ENCODE results near the gene ASGR2.
"Not testable (repeated sequence)": the region's sequence is repeated elsewhere in the genome, so short reads cannot be mapped to it uniquely, and the experiment has no call there.

ASGR2 gene, protein sequence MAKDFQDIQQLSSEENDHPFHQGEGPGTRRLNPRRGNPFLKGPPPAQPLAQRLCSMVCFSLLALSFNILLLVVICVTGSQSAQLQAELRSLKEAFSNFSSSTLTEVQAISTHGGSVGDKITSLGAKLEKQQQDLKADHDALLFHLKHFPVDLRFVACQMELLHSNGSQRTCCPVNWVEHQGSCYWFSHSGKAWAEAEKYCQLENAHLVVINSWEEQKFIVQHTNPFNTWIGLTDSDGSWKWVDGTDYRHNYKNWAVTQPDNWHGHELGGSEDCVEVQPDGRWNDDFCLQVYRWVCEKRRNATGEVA
- 0.15 to 6.8 (median 0.67) reads per million in 17 experiments for total RNA-seq

DNA sequence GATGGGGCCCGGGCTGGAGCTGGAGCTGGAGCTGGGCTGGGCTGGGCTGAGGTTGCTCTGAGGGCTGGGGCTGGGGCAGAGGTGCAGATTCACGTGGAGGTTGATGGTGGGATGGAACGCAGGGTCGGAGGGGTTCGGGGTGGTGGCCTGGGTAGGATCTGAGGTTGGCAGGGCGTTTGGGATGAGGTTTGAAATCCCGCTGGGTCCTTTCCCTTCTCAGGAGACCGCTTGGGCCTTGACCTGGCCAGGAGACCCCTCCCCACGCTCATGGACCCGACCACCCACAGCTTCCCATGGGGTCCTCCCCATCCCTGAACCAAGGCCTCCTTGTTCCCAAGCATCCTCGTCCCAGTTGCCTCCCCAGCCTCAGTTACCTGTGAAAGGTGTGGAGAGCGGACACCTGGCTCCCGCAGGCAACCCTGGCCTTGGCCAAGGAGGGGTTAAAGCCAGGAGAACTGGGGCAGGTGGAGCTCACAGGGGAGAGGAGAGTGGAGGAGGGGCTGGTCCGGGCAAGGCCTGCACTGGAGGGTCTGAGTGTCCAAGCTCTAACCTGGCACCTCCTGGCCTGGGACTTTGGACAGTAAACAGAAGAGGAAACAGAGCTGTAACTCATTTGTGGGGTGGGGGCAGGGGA, at the start of gene ASGR2:
ASGR2 (minus strand) TSS at position 582 of the 634 bp plus-strand sequence. CDS start 582 bp downstream, outside the sequence.
- no peak for DNase-seq

DNA sequence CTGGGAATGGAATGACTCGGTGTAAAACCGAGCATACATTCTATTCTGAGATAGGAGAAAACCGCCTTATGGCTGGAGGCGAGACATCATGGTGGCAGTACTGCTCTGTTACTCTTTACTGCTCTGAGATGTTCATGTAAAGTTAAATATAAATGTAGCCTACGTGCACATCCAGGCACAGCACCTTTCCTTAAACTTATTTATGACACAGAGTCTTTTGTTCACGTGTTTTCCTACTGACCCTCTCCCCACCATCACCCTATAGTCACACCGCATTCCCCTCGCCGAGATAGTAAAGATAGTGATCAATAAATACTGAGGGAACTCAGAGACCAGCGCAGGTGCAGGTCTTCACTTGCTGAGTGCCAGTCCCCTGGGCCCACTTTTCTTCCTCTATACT, 44.9 kb upstream of the ASGR2 start:
- DNase-seq: not testable (repeated sequence)

DNA sequence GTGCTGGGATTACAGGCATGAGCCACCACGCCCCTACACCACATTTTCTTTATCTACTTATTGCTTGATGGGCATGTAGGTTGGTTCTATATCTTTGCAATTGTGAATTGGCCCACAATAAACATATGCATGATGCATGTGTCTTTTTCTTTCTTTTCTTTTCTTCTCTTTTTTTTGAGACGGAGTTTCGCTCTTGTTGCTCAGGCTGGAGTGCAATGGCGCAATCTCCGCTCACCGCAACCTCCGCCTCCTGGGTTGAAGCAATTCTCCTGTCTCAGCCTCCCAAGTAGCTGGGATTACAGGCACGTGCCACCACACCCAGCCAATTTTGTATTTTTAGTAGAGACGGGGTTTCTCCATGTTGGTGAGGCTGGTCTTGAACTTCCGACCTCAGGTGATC, 43.8 kb upstream of the ASGR2 start:
- DNase-seq: not testable (repeated sequence)

DNA sequence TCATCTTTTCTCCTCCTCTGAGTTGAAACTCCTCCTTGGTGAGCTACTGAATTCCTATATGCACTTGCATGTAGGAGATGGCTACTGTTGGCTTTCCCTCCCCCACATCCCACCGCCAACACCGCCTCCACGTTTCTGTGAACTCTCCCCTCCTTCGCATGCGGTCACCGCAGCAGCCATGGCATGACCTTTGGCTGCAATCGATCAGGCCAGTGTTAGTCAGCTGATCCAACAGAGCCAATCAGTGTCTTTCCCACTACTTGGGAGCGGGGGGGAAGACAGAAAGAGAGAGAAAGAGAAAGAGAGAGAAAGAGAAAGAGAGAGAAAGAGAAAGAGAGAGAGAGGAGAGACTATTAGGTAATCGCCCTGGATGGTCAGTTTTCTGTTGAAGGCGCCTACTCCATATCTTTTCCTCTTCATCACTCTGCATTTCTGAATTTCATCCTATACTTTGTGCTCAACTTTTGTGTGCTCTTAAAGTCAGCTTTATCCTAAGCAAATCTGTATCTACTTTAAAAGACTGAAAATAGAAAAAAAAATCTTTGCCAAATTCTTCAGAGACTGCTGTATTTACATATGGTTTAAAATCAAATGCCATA, 41.8 kb upstream of the ASGR2 start:
- no peak for DNase-seq

DNA sequence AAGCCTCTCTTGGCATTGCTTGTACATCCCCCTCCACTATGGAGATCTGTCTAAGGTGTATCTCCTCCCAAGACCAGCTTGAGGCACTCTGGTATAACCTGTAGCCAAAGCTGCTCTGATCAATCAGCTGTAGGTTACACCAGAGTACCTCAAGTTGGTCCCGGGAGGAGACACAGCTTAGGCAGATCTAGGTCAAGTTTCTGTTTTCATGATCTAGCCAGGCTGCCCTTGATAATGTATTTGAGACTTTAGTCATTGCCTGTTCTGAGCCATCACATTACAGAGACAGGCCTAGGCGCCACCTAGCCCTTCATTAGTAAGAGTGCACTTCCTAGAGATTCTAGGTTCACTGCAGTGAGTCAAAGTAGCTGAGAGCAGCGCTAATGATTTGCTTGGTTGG, 33.1 kb upstream of the ASGR2 start:
- DNase-seq: no peak

DNA sequence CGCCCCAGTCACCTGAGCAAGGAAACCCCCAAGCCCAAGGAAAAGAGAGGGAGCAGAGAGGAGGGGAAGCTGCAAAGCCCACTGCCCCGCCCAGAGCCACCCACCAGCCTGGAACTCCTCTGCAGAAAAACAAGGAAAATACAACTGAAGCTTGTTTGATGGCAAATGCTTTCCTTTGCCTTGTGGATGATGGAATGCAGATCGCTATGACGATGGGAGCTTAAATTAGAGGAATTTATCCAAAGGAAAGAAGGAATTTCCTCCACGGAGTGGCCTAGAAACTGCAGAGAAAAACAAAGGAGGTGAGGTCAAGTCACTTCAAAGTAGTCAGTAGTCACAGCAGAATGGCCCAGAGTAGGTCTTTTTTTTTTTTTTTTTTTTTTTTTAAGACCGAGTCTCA, 31.5 kb upstream of the ASGR2 start:
- no peak for DNase-seq

DNA sequence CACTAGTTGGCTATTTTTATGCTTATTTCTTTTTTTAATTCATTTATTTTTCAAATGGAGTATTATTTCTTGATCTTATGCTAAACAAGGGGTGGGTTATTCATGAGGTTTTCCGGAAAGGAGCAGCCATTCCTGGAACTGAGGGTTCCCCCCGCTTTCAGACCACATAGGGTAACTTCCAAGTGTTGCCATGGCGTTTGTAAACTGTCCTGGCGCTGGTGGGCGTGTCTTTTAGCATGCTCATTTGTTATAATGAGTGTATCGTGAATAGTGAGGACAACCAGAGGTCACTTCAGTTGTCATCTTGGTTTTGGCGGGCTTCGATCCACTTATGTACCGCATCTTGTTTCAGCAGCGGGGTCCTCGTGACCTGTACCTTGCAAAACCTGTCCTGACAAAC, 29.6 kb upstream of the ASGR2 start:
- no peak for DNase-seq

DNA sequence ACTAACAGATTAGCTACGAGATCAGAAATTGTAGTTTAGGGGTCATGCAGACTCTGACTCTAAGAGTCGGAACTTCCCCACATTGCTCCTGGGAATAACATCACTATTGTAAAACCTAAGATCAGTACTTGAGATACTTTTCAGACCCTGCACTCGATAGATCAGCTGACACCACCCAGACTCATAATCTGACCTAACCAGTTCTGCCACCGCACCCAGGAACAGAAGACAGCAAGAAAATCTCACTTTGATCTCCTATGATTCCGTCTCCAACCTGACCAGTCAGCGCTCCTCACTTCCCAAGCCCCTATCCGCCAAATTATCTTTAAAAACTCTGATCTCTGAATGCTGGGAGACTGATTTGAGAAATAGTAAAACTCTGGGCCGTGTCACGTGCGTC, 27.2 kb upstream of the ASGR2 start:
- DNase-seq: no peak

DNA sequence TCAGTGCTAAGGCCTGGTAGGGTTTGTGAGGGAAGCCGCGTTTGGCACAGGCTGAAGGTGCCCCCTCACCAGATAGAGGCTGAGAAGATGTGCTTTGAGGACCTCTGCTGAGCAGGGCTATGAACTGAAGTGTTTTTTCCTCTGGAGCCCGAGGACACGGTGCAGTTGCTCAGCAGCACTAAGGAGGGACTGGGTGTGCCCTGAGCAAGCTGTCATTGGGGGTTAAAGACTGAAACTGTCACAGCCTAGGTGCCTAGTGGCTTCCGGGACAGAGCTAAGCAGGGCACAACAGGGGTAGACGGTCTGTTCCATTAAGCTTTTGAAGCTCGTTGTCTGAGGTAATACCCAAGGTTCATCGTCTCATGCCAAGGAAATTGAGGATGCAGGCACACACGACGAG, 24.8 kb upstream of the ASGR2 start:
- DNase-seq: peak in 1 of 4 experiments; percentile 24

DNA sequence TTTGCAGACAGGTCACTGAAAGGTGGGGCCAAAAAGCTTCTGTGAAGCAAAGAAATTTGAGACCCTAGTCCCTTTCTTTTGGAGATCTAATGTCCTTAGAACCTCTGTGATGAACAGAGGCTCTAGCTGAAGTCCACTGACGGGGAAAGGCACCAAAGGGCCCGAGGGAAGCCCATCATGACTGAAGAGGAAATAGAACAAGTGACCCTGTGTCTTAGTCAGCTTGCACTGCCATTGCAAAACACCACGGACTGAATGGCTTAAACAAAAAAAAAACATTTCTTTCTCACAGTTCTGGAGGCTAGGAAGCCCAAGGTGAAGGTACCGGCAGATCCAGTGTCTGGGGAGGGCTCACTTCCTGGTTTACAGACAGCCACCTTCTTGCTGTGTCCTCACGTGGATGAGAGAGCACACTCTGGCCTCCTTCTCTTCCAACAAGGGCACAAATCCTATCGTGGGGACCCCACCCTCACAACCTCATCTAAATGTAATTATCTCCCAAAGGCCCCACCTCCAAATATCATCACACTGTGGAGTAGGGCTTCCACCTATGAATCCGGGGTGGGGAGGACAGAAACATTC, 24.3 kb upstream of the ASGR2 start:
- DNase-seq: peak; percentile 80 to 91 (median 88)

DNA sequence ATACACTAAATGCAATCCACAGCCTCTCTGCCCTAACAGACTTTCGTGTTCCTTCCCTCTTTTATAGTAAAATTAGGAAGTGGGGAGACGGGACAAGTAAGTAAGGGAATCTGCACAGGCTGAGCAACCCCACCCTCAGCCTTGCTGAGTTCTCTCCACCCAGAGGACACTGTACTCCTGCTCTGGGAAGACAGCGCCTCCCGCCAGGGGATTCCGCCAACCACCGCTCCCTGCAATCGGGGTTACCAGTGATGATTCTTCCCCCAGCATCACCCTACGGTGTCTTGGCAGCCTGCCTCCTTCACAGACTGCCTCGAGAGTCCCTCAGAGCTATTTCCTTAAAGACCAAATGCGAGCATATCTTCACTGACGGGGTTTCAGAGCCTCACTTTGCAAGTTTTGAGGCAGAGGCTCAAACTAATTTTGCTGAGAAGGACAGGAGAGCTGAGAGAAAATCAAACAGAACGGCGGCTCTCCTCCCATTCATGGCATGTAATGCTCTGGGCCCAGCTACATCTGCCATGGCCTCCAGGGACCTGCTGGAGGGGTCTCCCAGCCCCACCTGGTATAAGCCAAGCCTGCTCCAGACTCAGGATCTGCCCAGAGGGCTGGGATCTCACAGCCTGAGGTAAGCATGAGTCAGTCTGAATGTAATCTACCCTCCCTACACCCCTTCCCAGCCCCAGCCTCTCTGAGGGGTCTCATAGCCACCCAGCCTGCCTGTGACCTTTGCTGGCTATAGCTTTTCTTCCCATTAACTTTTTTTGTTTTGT, 22.7 kb upstream of the ASGR2 start:
- DNase-seq: peak; percentile 58 to 85 (median 76)

DNA sequence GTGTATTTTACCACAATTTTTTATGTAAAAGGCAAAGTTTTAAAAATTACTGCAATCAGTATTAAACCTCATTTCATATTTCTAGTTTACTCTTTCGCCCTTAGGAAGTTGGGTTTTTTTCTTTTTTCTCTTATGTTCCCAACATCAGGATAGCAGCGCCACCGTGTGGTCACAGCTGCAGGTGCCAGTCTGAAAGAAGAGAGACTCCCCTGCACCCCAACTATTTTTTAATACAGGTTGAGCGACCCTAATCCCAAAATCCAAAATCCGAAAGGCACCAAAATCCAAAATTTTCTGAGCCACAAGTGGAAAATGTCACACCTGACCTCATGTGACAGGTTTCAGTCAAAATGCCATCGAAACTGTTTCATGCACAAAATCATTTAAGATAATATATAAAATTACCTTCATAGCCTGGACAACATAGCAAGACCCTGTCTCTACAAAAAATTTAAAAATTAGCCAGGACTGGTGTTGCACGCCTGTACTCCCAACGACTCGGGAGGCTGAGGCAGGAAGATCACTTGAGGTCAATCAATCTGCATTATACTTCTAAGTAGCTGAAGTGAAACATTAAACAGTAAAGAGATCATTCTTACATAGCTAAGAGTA, 21.8 kb upstream of the ASGR2 start:
- DNase-seq: peak; percentile 86 to 94 (median 92)

DNA sequence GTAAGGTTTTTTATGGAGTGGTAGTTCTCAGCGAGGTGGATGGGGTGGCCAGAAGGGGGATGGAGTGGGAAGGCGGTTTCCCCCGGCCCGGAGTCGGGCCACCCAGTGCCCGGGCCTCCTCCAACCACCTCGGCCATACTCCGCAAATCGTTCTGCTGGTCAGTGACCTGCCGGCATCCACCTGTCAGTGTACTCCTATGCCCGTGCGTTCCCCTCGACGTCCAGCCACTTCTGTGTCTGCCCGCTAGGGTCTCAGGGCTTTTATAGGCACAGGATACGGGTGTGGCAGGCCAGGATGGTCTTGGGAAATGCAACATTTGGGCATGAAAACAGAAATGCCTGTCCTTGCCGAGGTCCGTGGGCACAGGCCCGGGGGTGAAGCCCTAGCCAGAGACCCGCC, 19.3 kb upstream of the ASGR2 start:
- peak in 1 of 4 experiments; percentile 16 for DNase-seq

DNA sequence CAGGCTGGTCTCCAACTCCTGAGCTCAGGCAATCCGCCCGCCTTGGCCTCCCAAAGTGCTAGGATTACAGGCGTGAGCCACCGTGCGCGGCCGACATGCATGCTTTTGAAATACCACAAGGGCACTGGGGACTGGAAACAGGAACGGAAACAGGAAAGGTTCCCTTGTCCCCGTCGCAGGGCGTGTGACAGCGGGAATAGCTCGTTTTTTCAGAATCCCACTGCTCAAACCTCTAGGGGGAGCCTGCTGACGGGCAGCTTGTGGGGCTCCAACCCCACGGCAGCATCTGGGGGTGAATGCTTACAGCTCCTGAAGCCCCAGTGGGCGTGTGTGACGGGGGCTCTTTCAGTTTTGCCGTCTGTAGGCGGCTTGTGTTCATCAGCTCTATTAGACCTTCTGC, 18.8 kb upstream of the ASGR2 start:
- DNase-seq: peak; percentile 83 to 92 (median 90)

DNA sequence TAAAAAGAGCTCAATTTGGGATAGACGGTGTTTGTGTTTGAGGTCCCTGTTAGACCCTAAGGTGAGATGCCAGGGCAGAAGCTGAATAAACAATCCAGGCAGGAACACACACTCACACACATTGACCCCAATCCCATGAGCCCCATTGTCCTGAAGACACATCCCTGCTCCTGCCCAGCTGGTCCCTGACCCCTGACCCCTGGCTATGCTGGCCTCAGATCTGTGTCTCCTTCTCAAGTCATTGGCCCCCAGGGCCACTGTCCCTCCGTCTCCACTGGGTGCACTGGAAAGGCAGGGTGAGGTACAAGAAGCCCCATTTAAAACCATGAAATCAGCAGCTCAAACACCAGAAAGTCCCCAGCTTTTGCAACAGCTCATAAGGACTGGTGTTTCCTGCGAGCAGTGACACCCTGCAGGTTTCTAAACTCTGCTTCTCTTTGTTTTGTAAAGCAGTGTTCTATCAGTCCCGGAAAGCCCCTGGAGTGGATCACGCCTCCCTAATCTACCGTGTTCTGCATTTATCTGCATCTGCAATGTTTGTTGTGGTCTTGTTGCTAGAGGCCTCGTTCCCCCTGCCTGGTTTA, 18.0 kb upstream of the ASGR2 start:
- DNase-seq: peak; percentile 83 to 93 (median 91)

DNA sequence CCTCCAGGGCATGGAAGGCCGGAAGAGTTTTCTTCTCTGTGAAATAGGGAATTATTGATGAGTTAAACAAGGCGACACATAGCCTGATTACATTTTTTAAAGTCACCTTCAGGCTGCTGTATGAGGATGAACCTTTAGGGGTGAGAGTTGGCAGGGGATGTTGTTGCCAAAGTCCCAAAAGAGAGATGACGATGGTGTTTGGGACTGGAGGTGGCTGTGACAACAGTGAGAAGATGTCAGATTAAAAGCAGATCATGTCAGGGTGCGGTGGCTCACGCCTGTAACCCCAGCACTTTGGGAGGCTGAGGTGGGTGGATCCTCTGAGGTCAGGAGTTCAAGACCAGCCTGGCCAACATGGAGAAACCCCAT, 16.8 kb upstream of the ASGR2 start:
- DNase-seq: peak in 2 of 4 experiments; percentile 36 to 59

DNA sequence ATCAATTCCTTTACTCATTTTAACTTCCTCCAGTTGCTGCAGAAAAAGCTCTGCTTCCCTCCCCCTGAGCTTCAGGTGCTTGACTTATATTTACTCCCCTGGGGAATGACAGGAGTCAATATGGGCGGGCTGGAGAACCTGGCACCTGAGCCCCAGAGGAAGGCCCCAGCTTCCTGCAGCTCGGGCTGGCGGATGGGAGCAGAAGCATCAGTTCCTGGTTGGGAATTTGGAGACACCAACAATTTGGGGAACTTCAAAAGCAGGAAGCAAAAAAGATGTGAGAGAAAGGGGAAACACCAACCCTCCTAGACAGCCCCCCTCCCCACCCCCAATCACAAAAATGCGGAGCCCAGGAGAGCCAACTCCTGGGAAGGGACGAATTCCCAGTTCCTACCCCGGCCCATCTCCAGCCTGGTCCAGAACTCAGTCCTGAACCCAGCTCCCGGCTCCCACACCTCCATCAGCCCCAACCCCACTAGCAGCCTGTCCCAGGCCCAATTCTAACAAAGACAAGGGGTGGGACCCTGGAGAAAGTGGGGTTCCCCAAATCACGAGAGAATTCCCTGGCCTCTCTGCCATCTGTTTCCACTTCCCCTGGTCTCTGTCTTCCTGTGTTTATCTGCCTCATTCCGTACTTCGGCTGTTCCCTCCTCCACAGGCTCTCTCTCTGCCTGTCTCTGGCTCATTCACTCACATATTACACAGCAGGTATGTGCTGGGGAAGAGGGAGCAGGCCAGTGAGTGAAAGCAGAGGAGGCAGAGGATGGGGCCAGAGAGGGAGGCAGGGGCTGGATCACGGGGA, 16.2 kb upstream of the ASGR2 start:
- peak; percentile 41 to 81 (median 72) for DNase-seq

DNA sequence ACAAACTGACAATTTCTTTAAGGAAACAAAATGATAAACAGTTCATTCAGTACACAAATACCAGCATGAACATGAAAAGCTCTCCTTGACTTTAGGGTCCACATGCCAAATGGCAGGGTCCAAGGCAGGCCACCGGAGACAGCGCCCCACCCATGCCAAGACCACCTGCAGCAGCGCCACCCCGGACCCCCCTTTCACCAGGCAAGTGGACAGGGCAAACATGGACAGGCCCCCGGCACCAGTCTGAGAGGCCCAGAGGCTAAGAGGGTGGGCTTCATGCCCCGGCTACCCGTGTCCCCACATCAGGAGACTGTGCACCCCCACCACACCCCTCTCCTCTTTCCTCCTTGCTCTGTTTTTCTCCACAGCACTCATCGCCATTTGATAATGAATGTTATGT, 14.7 kb upstream of the ASGR2 start:
- no peak for DNase-seq

DNA sequence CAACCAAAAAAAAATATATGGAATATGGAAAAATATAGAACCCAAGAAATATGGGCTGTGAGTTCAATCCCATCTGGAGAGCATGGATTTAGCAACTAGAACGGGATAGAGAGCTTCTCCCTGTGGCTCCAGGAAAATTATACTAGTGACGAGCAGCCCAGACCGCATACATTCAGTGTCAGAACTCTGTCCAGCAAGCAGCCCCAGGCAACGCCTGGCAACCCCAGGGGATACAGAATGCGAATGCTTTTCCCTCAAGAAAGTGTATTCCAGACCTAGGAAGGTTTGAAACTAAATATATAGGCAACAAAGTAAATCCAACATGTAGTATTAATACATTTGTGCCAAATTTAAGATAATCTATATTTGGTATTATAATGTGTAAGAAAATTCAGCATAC, 13.5 kb upstream of the ASGR2 start:
- no peak for DNase-seq

DNA sequence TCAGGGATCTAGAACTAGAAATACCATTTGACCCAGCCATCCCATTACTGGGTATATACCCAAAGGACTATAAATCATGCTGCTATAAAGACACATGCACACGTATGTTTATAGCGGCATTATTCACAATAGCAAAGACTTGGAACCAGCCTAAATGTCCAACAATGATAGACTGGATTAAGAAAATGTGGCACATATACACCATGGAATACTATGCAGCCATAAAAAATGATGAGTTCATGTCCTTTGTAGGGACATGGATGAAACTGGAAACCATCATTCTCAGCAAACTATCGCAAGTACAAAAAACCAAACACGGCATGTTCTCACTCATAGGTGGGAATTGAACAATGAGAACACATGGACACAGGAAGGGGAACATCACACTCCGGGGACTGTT, 12.9 kb upstream of the ASGR2 start:
- not testable (repeated sequence) for DNase-seq

DNA sequence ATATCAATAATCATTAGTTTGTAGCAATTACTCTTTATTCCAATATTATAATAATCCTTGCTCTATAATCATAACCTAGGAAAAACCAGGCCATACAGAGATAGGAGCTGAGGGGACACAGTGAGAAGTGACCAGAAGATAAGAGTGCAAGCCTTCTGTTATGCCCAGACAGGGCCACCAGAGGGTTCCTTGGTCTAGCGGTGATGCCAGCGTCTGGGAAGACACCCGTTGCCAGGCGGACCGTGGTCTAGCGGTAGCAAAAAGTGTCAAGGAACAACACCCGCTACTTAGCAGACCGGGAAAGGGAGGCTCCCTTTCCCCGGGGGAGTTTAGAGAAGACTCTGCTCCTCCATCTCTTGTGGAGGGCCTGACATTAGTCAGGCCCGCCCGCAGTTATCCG, 11.8 kb upstream of the ASGR2 start:
- not testable (repeated sequence) for DNase-seq
